GM10266 (cell line): ENCODE results near the gene NAMPT.

Experiments
- DNase-seq: peaks from one replicate; pipeline ENCODE4 v3.0.0; 2012; ENCODE audit errors: extremely low spot score
- CTCF ChIP-seq: IDR thresholded peaks from 2 replicates; pipeline ENCODE4 v1.5.1; 2012; ENCODE audit warnings: mild to moderate bottlenecking, low read depth; ENCODE audit not compliant: control insufficient read depth, insufficient read depth; ENCODE audit errors: missing control alignments

NAMPT gene

GRCh38 chr7:106294334-106294733, 9.6 kb upstream of the NAMPT start:
- DNase-seq = no peak
- TF ChIP-seq CTCF = no peak

GRCh38 chr7:106291247-106291646, 6.5 kb upstream of the NAMPT start:
- DNase-seq = no peak
- no peak for TF ChIP-seq CTCF

- no peak for TF ChIP-seq CTCF
- DNase-seq = no peak
These were observed 5.5 kb upstream of the NAMPT start for GRCh38 chr7:106290319-106290718.

- DNase-seq = no peak
- TF ChIP-seq CTCF = no peak
These were observed 5.1 kb upstream of the NAMPT start for GRCh38 chr7:106289848-106290247.

- DNase-seq = no peak
- no peak for TF ChIP-seq CTCF
These were observed 3.5 kb upstream of the NAMPT start for GRCh38 chr7:106288263-106288662.

- no peak for DNase-seq
- TF ChIP-seq CTCF = no peak
These were observed 3.0 kb upstream of the NAMPT start for GRCh38 chr7:106287786-106288185.

- peak; percentile 69 for DNase-seq
- no peak for TF ChIP-seq CTCF
These were observed 1.2 kb upstream of the NAMPT start for GRCh38 chr7:106285855-106286492.
